ENCODE measurements around the gene PLK5.
"Not testable (repeated sequence)": the region's sequence is repeated elsewhere in the genome, so short reads cannot be mapped to it uniquely, and the experiment has no call there.

Gene PLK5

DNA sequence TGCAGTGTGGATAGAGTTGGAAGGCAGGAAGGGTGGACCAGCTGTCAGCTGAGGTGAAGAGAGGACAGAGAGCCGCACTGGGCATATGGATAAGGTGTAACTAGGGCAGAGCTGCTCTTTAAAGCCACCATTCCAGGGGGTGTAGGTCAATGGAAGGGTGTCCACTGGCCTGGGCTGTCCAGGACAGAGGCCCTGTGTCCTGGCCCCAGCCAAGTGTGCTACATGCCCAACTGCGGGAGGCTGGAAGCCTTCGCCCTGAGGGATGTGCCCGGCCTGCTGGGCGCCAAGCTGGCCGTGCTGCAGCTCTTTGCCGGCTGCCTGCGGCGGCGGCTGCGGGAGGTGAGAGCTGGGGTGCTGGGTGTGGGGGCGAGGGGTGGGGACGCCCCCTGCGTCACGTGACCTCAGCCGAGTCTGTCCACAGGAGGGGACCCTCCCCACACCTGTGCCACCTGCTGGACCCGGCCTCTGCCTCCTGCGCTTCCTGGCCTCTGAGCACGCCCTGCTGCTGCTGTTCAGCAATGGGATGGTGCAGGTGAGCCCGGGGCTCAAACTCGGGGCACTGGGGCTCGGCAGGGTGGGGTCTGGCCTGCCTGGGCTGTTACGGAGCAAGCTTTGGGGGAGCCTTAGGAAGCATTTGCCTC is 9.8 kb downstream of the PLK5 start:
- no peak for ATAC-seq (ENCODE audit: low read depth)

GRCh38 chr19:1534972-1535371 is 11.1 kb downstream of the PLK5 start:
- H3K9me3 Mint-ChIP-seq, result no peaks in the 10 kb centered on the region
- H3K4me3 Mint-ChIP-seq, result no peak overlapping the region
- ATAC-seq (ENCODE audit: low read depth), result no peak
- H3K27ac Mint-ChIP-seq, result no peak overlapping the region
- H3K4me1 Mint-ChIP-seq, result no peaks in the 10 kb centered on the region
- H3K36me3 Mint-ChIP-seq, result no peaks in the 10 kb centered on the region
- DNase-seq (ENCODE audit: low spot score in 2 of 2), result no peak
- peaks cover 13% of the 10 kb centered on the region for H3K27me3 Mint-ChIP-seq

More for the DNA sequence above, 9.8 kb downstream of the PLK5 start:
- peaks cover 15% of the 10 kb centered on the region for H3K27me3 Mint-ChIP-seq
- H3K4me3 Mint-ChIP-seq, result no peak overlapping the region
- H3K27ac Mint-ChIP-seq, result no peak overlapping the region
- H3K4me1 Mint-ChIP-seq, result no peaks in the 10 kb centered on the region
- H3K36me3 Mint-ChIP-seq, result no peaks in the 10 kb centered on the region
- no peak for DNase-seq (ENCODE audit: low spot score in 2 of 2)
- no peaks in the 10 kb centered on the region for H3K9me3 Mint-ChIP-seq

DNA sequence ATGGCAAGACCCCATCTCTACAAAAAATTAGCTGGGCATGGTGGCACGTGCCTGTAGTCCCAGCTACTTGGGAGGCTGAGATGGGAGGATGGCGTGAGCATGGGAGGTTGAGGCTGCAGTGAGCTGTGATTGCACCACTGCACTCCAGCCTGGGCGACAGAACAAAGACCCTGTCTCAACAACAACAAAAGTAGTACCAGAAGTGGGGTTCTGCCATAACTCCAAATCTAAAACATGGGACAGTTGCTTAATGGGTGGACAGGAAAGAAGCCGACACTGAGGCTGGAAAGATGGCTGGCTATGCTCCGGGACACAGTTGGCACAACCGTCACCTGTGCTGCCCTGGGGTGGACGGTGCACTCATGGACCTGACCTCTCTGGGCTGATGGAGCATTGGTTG is 11.8 kb downstream of the PLK5 start:
- H3K4me1 Mint-ChIP-seq; H3K36me3 Mint-ChIP-seq; ATAC-seq (ENCODE audit: low read depth); H3K9me3 Mint-ChIP-seq; H3K4me3 Mint-ChIP-seq; H3K27ac Mint-ChIP-seq; DNase-seq (ENCODE audit: low spot score in 2 of 2): not testable (repeated sequence)
- H3K27me3 Mint-ChIP-seq, result peaks cover 14% of the 10 kb centered on the region

- no peak for DNase-seq (ENCODE audit: low spot score in 2 of 2)
- Mint-ChIP-seq H3K27ac (no peak overlapping the region), H3K9me3 (no peaks in the 10 kb centered on the region), H3K36me3 (no peaks in the 10 kb centered on the region), H3K27me3 (peaks cover 14% of the 10 kb centered on the region), H3K4me3 (no peak overlapping the region), H3K4me1 (no peaks in the 10 kb centered on the region)
- ATAC-seq (ENCODE audit: low read depth), result no peak
Measured at GRCh38 chr19:1538978-1539377, 15.1 kb downstream of the PLK5 start.

GRCh38 chr19:1539749-1540148 is 15.9 kb downstream of the PLK5 start:
- H3K36me3 Mint-ChIP-seq; DNase-seq (ENCODE audit: low spot score in 2 of 2); H3K4me1 Mint-ChIP-seq; ATAC-seq (ENCODE audit: low read depth); H3K27ac Mint-ChIP-seq; H3K9me3 Mint-ChIP-seq; H3K4me3 Mint-ChIP-seq: not testable (repeated sequence)
- H3K27me3 Mint-ChIP-seq, result peaks cover 15% of the 10 kb centered on the region

- no peaks in the 10 kb centered on the region for H3K36me3 Mint-ChIP-seq
- ATAC-seq (ENCODE audit: low read depth) (no peak), DNase-seq (ENCODE audit: low spot score in 2 of 2) (no peak)
- H3K27me3 Mint-ChIP-seq, result peaks cover 12% of the 10 kb centered on the region
- no peaks in the 10 kb centered on the region for H3K4me1 Mint-ChIP-seq
- no peak overlapping the region for H3K27ac Mint-ChIP-seq
- no peaks in the 10 kb centered on the region for H3K9me3 Mint-ChIP-seq
- H3K4me3 Mint-ChIP-seq, result no peak overlapping the region
Measured at GRCh38 chr19:1540365-1540925, 16.6 kb downstream of the PLK5 start.

- no peak overlapping the region for H3K27ac Mint-ChIP-seq
- ATAC-seq (ENCODE audit: low read depth), result no peak
- H3K36me3 Mint-ChIP-seq, result no peaks in the 10 kb centered on the region
- peaks cover 1% of the 10 kb centered on the region for H3K9me3 Mint-ChIP-seq
- H3K27me3 Mint-ChIP-seq, result peaks cover 13% of the 10 kb centered on the region
- H3K4me3 Mint-ChIP-seq, result no peak overlapping the region
- peaks cover 6% of the 10 kb centered on the region for H3K4me1 Mint-ChIP-seq
- DNase-seq (ENCODE audit: low spot score in 2 of 2), result no peak
Measured at GRCh38 chr19:1549332-1549945, 25.6 kb downstream of the PLK5 start.

DNA sequence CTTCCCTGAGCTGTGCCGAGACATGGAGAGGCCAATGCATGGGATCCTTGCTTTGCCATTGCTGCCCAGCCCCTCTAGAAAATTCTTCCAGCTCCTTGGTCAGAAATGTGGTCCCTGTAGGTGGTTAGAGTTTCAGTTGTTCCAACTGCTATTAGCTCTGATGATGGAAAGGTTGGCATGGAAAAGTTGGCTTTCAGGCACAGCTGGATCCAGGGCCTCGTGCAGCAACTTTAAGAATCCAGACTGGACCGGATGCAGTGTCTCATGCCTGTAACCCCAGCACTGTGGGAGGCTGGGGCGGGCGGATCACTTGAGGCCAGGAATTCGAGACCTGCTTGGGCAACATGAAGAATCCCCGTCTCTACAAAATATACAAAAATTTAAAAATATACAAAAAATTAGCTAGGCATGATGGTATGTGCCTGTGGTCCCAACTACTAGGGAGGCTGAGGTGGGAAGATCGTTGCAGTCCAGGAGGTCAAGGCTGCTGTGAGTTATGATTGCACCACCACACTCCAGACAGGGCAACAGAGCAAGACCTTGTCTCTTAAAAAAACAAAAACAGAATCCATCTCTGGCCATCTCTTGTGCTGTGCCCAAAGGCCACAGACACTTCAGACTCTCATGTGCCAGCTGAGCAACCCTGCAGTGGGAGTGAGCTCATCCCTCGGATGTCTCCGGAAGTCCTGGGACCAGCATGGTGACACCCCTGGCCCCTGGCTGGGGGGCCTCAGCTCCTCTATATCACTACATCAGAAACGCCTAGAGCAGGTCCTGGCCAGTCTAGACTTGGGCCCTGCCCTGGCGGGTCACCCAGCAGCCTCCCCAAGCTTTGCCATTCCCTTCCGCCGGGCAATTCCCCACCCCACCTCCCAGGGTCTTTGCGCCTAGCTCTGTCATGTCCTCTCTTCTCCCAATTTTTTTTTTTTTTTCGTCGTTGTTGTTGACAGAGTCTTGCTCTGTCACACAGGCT is 27.5 kb downstream of the PLK5 start:
- Mint-ChIP-seq H3K36me3 (no peaks in the 10 kb centered on the region), H3K9me3 (peaks cover 1% of the 10 kb centered on the region), H3K27me3 (peaks cover 12% of the 10 kb centered on the region), H3K4me3 (no peak overlapping the region), H3K27ac (no peak overlapping the region), H3K4me1 (peaks cover 3% of the 10 kb centered on the region)
- DNase-seq (ENCODE audit: low spot score in 2 of 2) (no peak), ATAC-seq (ENCODE audit: low read depth) (no peak)

DNA sequence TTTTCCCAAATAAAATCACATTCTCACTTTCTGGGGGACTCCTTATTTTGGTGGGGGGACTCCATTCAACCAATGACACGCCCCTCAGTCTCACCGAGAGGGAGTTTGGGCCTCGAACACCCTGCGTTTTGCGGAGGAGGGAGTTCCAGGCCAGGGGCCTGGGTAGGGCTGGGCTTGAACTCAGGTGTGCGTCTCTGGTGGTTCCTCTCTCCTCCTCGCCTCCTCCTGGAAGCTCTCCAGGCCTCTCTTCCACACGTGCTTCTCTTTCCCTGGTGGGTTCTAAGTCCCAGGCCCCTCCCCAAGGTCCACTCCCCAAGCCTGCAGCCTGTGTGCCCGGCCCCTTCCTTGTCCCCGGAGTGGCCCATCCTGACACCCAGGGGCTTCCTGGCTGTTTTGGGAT is 29.5 kb downstream of the PLK5 start:
- Mint-ChIP-seq H3K9me3 (peaks cover 1% of the 10 kb centered on the region), H3K27me3 (peaks cover 12% of the 10 kb centered on the region), H3K27ac (no peak overlapping the region), H3K36me3 (no peaks in the 10 kb centered on the region), H3K4me1 (peaks cover 3% of the 10 kb centered on the region), H3K4me3 (no peak overlapping the region)
- ATAC-seq (ENCODE audit: low read depth) (no peak), DNase-seq (ENCODE audit: low spot score in 2 of 2) (no peak)

GRCh38 chr19:1554968-1555367 is 31.1 kb downstream of the PLK5 start:
- Mint-ChIP-seq H3K36me3 (no peaks in the 10 kb centered on the region), H3K27me3 (peaks cover 7% of the 10 kb centered on the region), H3K4me3 (no peak overlapping the region), H3K4me1 (no peaks in the 10 kb centered on the region), H3K9me3 (no peaks in the 10 kb centered on the region), H3K27ac (no peak overlapping the region)
- DNase-seq (ENCODE audit: low spot score in 2 of 2) (no peak), ATAC-seq (ENCODE audit: low read depth) (no peak)

GRCh38 chr19:1555487-1556389 is 31.9 kb downstream of the PLK5 start:
- Mint-ChIP-seq H3K4me3 (no peak overlapping the region), H3K36me3 (no peaks in the 10 kb centered on the region), H3K27ac (no peak overlapping the region), H3K27me3 (peaks cover 7% of the 10 kb centered on the region), H3K4me1 (no peaks in the 10 kb centered on the region), H3K9me3 (no peaks in the 10 kb centered on the region)
- no peak for DNase-seq (ENCODE audit: low spot score in 2 of 2)
- ATAC-seq (ENCODE audit: low read depth), result no peak

DNA sequence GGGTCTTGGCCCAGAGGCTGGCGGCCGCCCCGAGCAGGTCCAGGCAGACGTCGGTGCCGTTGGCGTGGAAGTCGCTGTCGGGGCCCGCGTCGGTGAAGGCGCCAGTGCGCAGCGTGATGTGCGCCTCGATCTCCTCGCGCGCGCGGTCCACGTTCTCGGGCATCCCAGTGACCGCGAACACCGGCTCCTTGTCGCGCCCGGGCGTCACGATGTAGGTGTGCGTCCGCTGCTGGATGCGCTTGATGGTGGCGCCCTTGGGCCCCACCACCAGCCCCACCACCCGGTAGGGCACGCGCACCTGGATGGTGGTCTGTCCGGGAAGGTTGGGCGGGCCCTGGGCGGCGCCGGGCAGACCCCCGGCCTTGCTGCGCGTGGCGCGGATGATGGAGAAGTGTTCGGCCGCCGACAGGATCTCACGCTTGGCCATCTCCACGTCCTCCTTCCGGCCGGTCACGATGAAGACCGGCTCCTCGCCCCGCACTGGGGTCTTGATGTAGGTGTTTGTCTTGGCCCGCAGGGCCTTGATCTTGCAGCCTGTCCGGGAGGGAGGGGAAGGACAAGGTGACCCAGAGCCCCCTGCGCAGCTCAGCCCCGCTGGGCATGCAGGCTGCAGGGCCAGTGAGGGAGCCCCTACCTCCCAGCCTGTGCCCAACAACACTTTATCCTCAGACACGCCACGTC is 32.7 kb downstream of the PLK5 start:
- DNase-seq (ENCODE audit: low spot score in 2 of 2), result no peak
- peaks cover 7% of the 10 kb centered on the region for H3K27me3 Mint-ChIP-seq
- no peaks in the 10 kb centered on the region for H3K36me3 Mint-ChIP-seq
- no peak overlapping the region for H3K4me3 Mint-ChIP-seq
- no peak for ATAC-seq (ENCODE audit: low read depth)
- H3K9me3 Mint-ChIP-seq, result no peaks in the 10 kb centered on the region
- no peaks in the 10 kb centered on the region for H3K4me1 Mint-ChIP-seq
- H3K27ac Mint-ChIP-seq, result no peak overlapping the region

DNA sequence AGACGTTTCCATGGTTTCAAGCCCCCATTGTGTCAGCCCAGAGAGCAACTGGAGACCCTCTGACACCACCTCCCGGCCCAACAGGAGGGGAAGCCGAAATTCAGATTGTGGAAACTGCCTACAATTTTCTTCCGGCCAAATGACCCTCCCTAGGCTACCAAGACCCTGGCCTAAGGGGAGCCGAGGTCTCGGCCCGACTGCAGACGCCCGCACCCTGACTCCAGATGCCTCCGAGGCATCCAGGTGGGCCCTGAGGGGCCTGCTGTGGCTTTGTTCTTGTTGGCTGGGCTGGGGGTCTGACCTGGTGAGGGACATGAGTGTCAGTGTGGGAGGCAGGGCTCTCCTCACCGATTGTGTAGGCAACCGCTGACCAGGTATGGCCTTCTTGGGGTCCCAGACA is 34.7 kb downstream of the PLK5 start:
- Mint-ChIP-seq H3K27ac (no peak overlapping the region), H3K4me1 (no peaks in the 10 kb centered on the region), H3K4me3 (no peak overlapping the region), H3K36me3 (no peaks in the 10 kb centered on the region), H3K27me3 (peaks cover 1% of the 10 kb centered on the region), H3K9me3 (no peaks in the 10 kb centered on the region)
- no peak for ATAC-seq (ENCODE audit: low read depth)
- no peak for DNase-seq (ENCODE audit: low spot score in 2 of 2)

Data from memory B cell (primary cell).